Stimulated activated CD4-positive, alpha-beta T cell treated with anti-CD3 and anti-CD28 coated beads, Interleukin-4, amount 100 ng/mL, for 24 hours (primary cell): ENCODE results near the gene PPP4R4.
"Not testable (repeated sequence)": the region's sequence is repeated elsewhere in the genome, so short reads cannot be mapped to it uniquely, and the experiment has no call there.

Experiments
- DNase-seq: peaks from one replicate; pipeline ENCODE4 v3.0.0-alpha.2; 2020

Gene PPP4R4

GRCh38 chr14:94181835-94182234 lies 7.7 kb downstream of the PPP4R4 start:
- no peak for DNase-seq

GRCh38 chr14:94192536-94192935 lies 18.4 kb downstream of the PPP4R4 start:
- no peak for DNase-seq

- no peak for DNase-seq
These were observed 19.7 kb downstream of the PPP4R4 start for GRCh38 chr14:94193776-94194175.

GRCh38 chr14:94196057-94196456 lies 21.9 kb downstream of the PPP4R4 start:
- DNase-seq: no peak

GRCh38 chr14:94203473-94204210 lies 29.5 kb downstream of the PPP4R4 start:
- no peak for DNase-seq

- no peak for DNase-seq
These were observed 38.9 kb downstream of the PPP4R4 start for GRCh38 chr14:94213021-94213420.

GRCh38 chr14:94213741-94214140 lies 39.6 kb downstream of the PPP4R4 start:
- DNase-seq: no peak

GRCh38 chr14:94217116-94217515 lies 43.0 kb downstream of the PPP4R4 start:
- DNase-seq: no peak

- DNase-seq: not testable (repeated sequence)
These were observed 44.2 kb downstream of the PPP4R4 start for GRCh38 chr14:94218198-94218886.

GRCh38 chr14:94224040-94224439 lies 49.9 kb downstream of the PPP4R4 start:
- DNase-seq: no peak

- no peak for DNase-seq
These were observed 51.6 kb downstream of the PPP4R4 start for GRCh38 chr14:94225460-94226378.

GRCh38 chr14:94227029-94227428 lies 52.9 kb downstream of the PPP4R4 start:
- DNase-seq: no peak

- DNase-seq: no peak
These were observed 62.9 kb downstream of the PPP4R4 start for GRCh38 chr14:94237046-94237445.

- no peak for DNase-seq
These were observed 63.9 kb downstream of the PPP4R4 start for GRCh38 chr14:94237983-94238382.

- DNase-seq: no peak
These were observed 65.3 kb downstream of the PPP4R4 start for GRCh38 chr14:94239406-94239805.

- no peak for DNase-seq
These were observed 70.1 kb downstream of the PPP4R4 start for GRCh38 chr14:94244182-94244581.

GRCh38 chr14:94264195-94264594 lies 90.1 kb downstream of the PPP4R4 start:
- not testable (repeated sequence) for DNase-seq

- no peak for DNase-seq
These were observed 93.2 kb downstream of the PPP4R4 start for GRCh38 chr14:94267352-94267751.

GRCh38 chr14:94268582-94268981 lies 94.5 kb downstream of the PPP4R4 start:
- not testable (repeated sequence) for DNase-seq

GRCh38 chr14:94269156-94269555 lies 95.0 kb downstream of the PPP4R4 start:
- DNase-seq: no peak

- not testable (repeated sequence) for DNase-seq
These were observed 102.9 kb downstream of the PPP4R4 start for GRCh38 chr14:94276898-94277561.

GRCh38 chr14:94278731-94279130 lies 104.6 kb downstream of the PPP4R4 start:
- DNase-seq: no peak
